ENCODE results near the gene RAB4A. TPM values are rescaled to one million over a fixed set of nuclear protein-coding genes. Genes with fewer than 3 reads are reported as not detected.
"Not testable (repeated sequence)": the region's sequence is repeated elsewhere in the genome, so short reads cannot be mapped to it uniquely, and the experiment has no call there.

The RAB4A gene
- total and polyA plus RNA-seq, 8 donors, result 34.8 to 64.0 (median 56.0) TPM

- Histone ChIP-seq H3K9me3 (no peaks in the 10 kb centered on the region), H3K4me3 (no peak overlapping the region), H3K4me1 (peaks cover 0 to 10% of the 10 kb centered on the region in 2 donors), H3K27me3 (no peaks in the 10 kb centered on the region), H3K36me3 (peaks cover 0 to 8% of the 10 kb centered on the region in 2 donors), H3K27ac (no peak overlapping the region)
- intact Hi-C loops (cut with DNase I), result no loop called here
- no peak for TF ChIP-seq CTCF (IDR thresholded peaks at IDR 0.05)
- ATAC-seq (no peak), DNase-seq (no peak)
Observed at GRCh38 chr1:229288516-229288915, 17.6 kb downstream of the RAB4A start.

GRCh38 chr1:229291686-229292085 lies 20.8 kb downstream of the RAB4A start:
- H3K27ac ChIP-seq; H3K27me3 ChIP-seq; H3K4me3 ChIP-seq; H3K4me1 ChIP-seq; intact Hi-C loops (cut with DNase I); DNase-seq; H3K9me3 ChIP-seq; ATAC-seq: not testable (repeated sequence)
- peaks cover 0 to 10% of the 10 kb centered on the region in 2 donors for H3K36me3 ChIP-seq

GRCh38 chr1:229293528-229294204 lies 22.8 kb downstream of the RAB4A start:
- no peak overlapping the region for H3K27ac ChIP-seq
- H3K4me1 ChIP-seq, result no peaks in the 10 kb centered on the region
- ATAC-seq (no peak), DNase-seq (no peak)
- H3K36me3 ChIP-seq, result peaks cover 0 to 30% of the 10 kb centered on the region in 2 donors
- intact Hi-C loops (cut with DNase I), result no loop called here
- H3K27me3 ChIP-seq, result no peaks in the 10 kb centered on the region
- TF ChIP-seq CTCF (IDR thresholded peaks at IDR 0.05), result no peak
- no peaks in the 10 kb centered on the region for H3K9me3 ChIP-seq
- H3K4me3 ChIP-seq, result no peak overlapping the region

- no peak for TF ChIP-seq CTCF (IDR thresholded peaks at IDR 0.05)
- H3K27me3 ChIP-seq, result no peaks in the 10 kb centered on the region
- no peak overlapping the region for H3K27ac ChIP-seq
- no peaks in the 10 kb centered on the region for H3K4me1 ChIP-seq
- no peaks in the 10 kb centered on the region for H3K9me3 ChIP-seq
- DNase-seq, result no peak
- H3K4me3 ChIP-seq, result no peak overlapping the region
- ATAC-seq, result no peak
- peaks cover 0 to 51% of the 10 kb centered on the region in 2 donors for H3K36me3 ChIP-seq
- intact Hi-C loops (cut with DNase I), result no loop called here
Observed at GRCh38 chr1:229295745-229296144, 24.8 kb downstream of the RAB4A start.

- no peak for ATAC-seq
- Histone ChIP-seq H3K4me3 (no peak overlapping the region), H3K27ac (no peak overlapping the region), H3K36me3 (peaks cover 0 to 49% of the 10 kb centered on the region in 2 donors), H3K27me3 (no peaks in the 10 kb centered on the region), H3K4me1 (no peaks in the 10 kb centered on the region), H3K9me3 (no peaks in the 10 kb centered on the region)
- TF ChIP-seq CTCF (IDR thresholded peaks at IDR 0.05), result no peak
- DNase-seq, result no peak
- intact Hi-C loops (cut with DNase I), result no loop called here
Observed at GRCh38 chr1:229296541-229296941, 25.6 kb downstream of the RAB4A start.

GRCh38 chr1:229297746-229298145 lies 26.8 kb downstream of the RAB4A start:
- no peaks in the 10 kb centered on the region for H3K9me3 ChIP-seq
- DNase-seq (no peak), ATAC-seq (no peak)
- no peak overlapping the region for H3K4me3 ChIP-seq
- H3K27ac ChIP-seq, result no peak overlapping the region
- H3K4me1 ChIP-seq, result no peaks in the 10 kb centered on the region
- H3K27me3 ChIP-seq, result no peaks in the 10 kb centered on the region
- intact Hi-C loops (cut with DNase I), result no loop called here
- H3K36me3 ChIP-seq, result peaks cover 0 to 49% of the 10 kb centered on the region in 2 donors
- no peak for TF ChIP-seq CTCF (IDR thresholded peaks at IDR 0.05)

Data from left lung (tissue), 10 donors.